Measurements from ENCODE around the gene LRRC61. TPM values are rescaled to one million over a fixed set of nuclear protein-coding genes. Genes with fewer than 3 reads are reported as not detected.
A peak's percentile ranks its signal among the peaks of the same experiment; 100 is the strongest.

LRRC61 gene
- total RNA-seq, 1 donor from 2014 or later = 28.3 TPM

- DNase-seq (ENCODE audit: low spot score, unreplicated experiment) = no peak
- H3K9me3 Mint-ChIP-seq (ENCODE audit: low read depth) = no peaks in the 10 kb centered on the region
- H3K4me1 Mint-ChIP-seq (ENCODE audit: low read depth) = peaks cover 13% of the 10 kb centered on the region
- no peaks in the 10 kb centered on the region for H3K27me3 Mint-ChIP-seq
- peak overlapping the region; percentile 5 for H3K27ac Mint-ChIP-seq
- peaks cover 3% of the 10 kb centered on the region for H3K36me3 Mint-ChIP-seq (ENCODE audit: insufficient read depth)
- no peak for TF ChIP-seq CTCF (IDR thresholded peaks at IDR 0.05; ENCODE audit: unreplicated experiment)
- no peak overlapping the region for H3K4me3 Mint-ChIP-seq (ENCODE audit: low read depth)
Observed at GRCh38 chr7:150326657-150327268, 3.6 kb downstream of the LRRC61 start.

- no peak overlapping the region for H3K4me3 Mint-ChIP-seq (ENCODE audit: low read depth)
- no peaks in the 10 kb centered on the region for H3K27me3 Mint-ChIP-seq
- H3K9me3 Mint-ChIP-seq (ENCODE audit: low read depth) = no peaks in the 10 kb centered on the region
- peaks cover 13% of the 10 kb centered on the region for H3K4me1 Mint-ChIP-seq (ENCODE audit: low read depth)
- no peak for TF ChIP-seq CTCF (IDR thresholded peaks at IDR 0.05; ENCODE audit: unreplicated experiment)
- H3K36me3 Mint-ChIP-seq (ENCODE audit: insufficient read depth) = peaks cover 3% of the 10 kb centered on the region
- no peak overlapping the region for H3K27ac Mint-ChIP-seq
- no peak for DNase-seq (ENCODE audit: low spot score, unreplicated experiment)
Observed at GRCh38 chr7:150327308-150327707, 4.2 kb downstream of the LRRC61 start.

GRCh38 chr7:150329331-150330120 is 6.4 kb downstream of the LRRC61 start:
- peaks cover 3% of the 10 kb centered on the region for H3K36me3 Mint-ChIP-seq (ENCODE audit: insufficient read depth)
- H3K27ac Mint-ChIP-seq = no peak overlapping the region
- no peak for DNase-seq (ENCODE audit: low spot score, unreplicated experiment)
- H3K27me3 Mint-ChIP-seq = no peaks in the 10 kb centered on the region
- H3K9me3 Mint-ChIP-seq (ENCODE audit: low read depth) = no peaks in the 10 kb centered on the region
- H3K4me1 Mint-ChIP-seq (ENCODE audit: low read depth) = peaks cover 6% of the 10 kb centered on the region
- no peak for TF ChIP-seq CTCF (IDR thresholded peaks at IDR 0.05; ENCODE audit: unreplicated experiment)
- H3K4me3 Mint-ChIP-seq (ENCODE audit: low read depth) = no peak overlapping the region

- H3K27me3 Mint-ChIP-seq = no peaks in the 10 kb centered on the region
- DNase-seq (ENCODE audit: low spot score, unreplicated experiment) = no peak
- no peak for TF ChIP-seq CTCF (IDR thresholded peaks at IDR 0.05; ENCODE audit: unreplicated experiment)
- H3K4me1 Mint-ChIP-seq (ENCODE audit: low read depth) = peaks cover 3% of the 10 kb centered on the region
- H3K4me3 Mint-ChIP-seq (ENCODE audit: low read depth) = no peak overlapping the region
- no peak overlapping the region for H3K27ac Mint-ChIP-seq
- no peaks in the 10 kb centered on the region for H3K9me3 Mint-ChIP-seq (ENCODE audit: low read depth)
- peaks cover 3% of the 10 kb centered on the region for H3K36me3 Mint-ChIP-seq (ENCODE audit: insufficient read depth)
Observed at GRCh38 chr7:150330211-150330885, 7.2 kb downstream of the LRRC61 start.

- no peaks in the 10 kb centered on the region for H3K9me3 Mint-ChIP-seq (ENCODE audit: low read depth)
- DNase-seq (ENCODE audit: low spot score, unreplicated experiment) = no peak
- H3K4me1 Mint-ChIP-seq (ENCODE audit: low read depth) = peaks cover 10% of the 10 kb centered on the region
- peak overlapping the region; percentile 69 for H3K27ac Mint-ChIP-seq
- TF ChIP-seq CTCF (IDR thresholded peaks at IDR 0.05; ENCODE audit: unreplicated experiment) = no peak
- peaks cover 2% of the 10 kb centered on the region for H3K27me3 Mint-ChIP-seq
- no peaks in the 10 kb centered on the region for H3K36me3 Mint-ChIP-seq (ENCODE audit: insufficient read depth)
- no peak overlapping the region for H3K4me3 Mint-ChIP-seq (ENCODE audit: low read depth)
Observed at GRCh38 chr7:150332852-150333635, 9.9 kb downstream of the LRRC61 start.
